ENCODE measurements around the gene TIGD1. TPM values are rescaled to one million over a fixed set of nuclear protein-coding genes. Genes with fewer than 3 reads are reported as not detected.

The TIGD1 gene
- polyA plus RNA-seq, 1 donor (not counting 4 experiments of a cell fraction or from before 2014, with no cell fraction given), result 2.3 TPM

- dilution Hi-C loops (cut with MboI; ENCODE audit: extremely low pct_ligation_motif_present, low sequenced_read_pairs), result no loop called here
- TF ChIP-seq, protein P1, sequence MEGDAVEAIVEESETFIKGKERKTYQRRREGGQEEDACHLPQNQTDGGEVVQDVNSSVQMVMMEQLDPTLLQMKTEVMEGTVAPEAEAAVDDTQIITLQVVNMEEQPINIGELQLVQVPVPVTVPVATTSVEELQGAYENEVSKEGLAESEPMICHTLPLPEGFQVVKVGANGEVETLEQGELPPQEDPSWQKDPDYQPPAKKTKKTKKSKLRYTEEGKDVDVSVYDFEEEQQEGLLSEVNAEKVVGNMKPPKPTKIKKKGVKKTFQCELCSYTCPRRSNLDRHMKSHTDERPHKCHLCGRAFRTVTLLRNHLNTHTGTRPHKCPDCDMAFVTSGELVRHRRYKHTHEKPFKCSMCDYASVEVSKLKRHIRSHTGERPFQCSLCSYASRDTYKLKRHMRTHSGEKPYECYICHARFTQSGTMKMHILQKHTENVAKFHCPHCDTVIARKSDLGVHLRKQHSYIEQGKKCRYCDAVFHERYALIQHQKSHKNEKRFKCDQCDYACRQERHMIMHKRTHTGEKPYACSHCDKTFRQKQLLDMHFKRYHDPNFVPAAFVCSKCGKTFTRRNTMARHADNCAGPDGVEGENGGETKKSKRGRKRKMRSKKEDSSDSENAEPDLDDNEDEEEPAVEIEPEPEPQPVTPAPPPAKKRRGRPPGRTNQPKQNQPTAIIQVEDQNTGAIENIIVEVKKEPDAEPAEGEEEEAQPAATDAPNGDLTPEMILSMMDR (optimal IDR thresholded peaks at IDR 0.05 in 1 of 3, IDR thresholded peaks at IDR 0.05 in 1 of 3, conservative IDR thresholded peaks at IDR 0.05 in 1 of 3; ENCODE audit: extremely low read depth in 1 of 3, insufficient read depth in 2 of 3, low read length in 3 of 3), result no peak
- TF ChIP-seq EZH2 (IDR thresholded peaks at IDR 0.05; ENCODE audit: low read length), result no peak
- Histone ChIP-seq H2AFZ (ENCODE audit: control insufficient read depth, low read length) (no peak overlapping the region), H3K4me2 (ENCODE audit: control insufficient read depth, extremely low read depth, insufficient read depth, low read depth, low read length) (no peak overlapping the region), H3K9ac (ENCODE audit: control insufficient read depth, extremely low read depth, insufficient read depth, low read length) (no peak overlapping the region), H3K79me2 (ENCODE audit: control insufficient read depth, insufficient read depth, low read length) (no peaks in the 10 kb centered on the region), H4K20me1 (ENCODE audit: control insufficient read depth, extremely low read depth, insufficient read depth, low read length) (no peaks in the 10 kb centered on the region), H3K36me3 (ENCODE audit: control insufficient read depth in 2 of 2, extremely low read depth in 1 of 2, insufficient read depth in 2 of 2, low read length in 2 of 2) (no peaks in the 10 kb centered on the region), H3K4me3 (ENCODE audit: control insufficient read depth in 2 of 3, extremely low read depth in 1 of 3, insufficient read depth in 2 of 3, low read depth in 1 of 3, low read length in 3 of 3) (no peak overlapping the region), H3K27ac (ENCODE audit: control insufficient read depth, insufficient read depth, low read length) (no peak overlapping the region), H3K9me3 (ENCODE audit: control insufficient read depth, low read depth, low read length) (no peaks in the 10 kb centered on the region), H3K27me3 (ENCODE audit: control insufficient read depth, extremely low read depth, insufficient read depth, low read length) (no peaks in the 10 kb centered on the region), H3K9me1 (ENCODE audit: control insufficient read depth, extremely low read depth, insufficient read depth, low read length) (peaks cover 3% of the 10 kb centered on the region), H3K4me1 (ENCODE audit: control insufficient read depth, extremely low read depth, insufficient read depth, low read length) (peaks cover 30% of the 10 kb centered on the region)
- FAIRE-seq, result no peak
- no peak for DNase-seq (ENCODE audit: low read depth, low spot score)
These were observed 37.7 kb upstream of the TIGD1 start for GRCh38 chr2:232588031-232588430.

- Histone ChIP-seq H3K36me3 (ENCODE audit: control insufficient read depth in 2 of 2, extremely low read depth in 1 of 2, insufficient read depth in 2 of 2, low read length in 2 of 2) (no peaks in the 10 kb centered on the region), H3K4me2 (ENCODE audit: control insufficient read depth, extremely low read depth, insufficient read depth, low read depth, low read length) (no peak overlapping the region), H3K4me3 (ENCODE audit: control insufficient read depth in 2 of 3, extremely low read depth in 1 of 3, insufficient read depth in 2 of 3, low read depth in 1 of 3, low read length in 3 of 3) (no peak overlapping the region), H3K4me1 (ENCODE audit: control insufficient read depth, extremely low read depth, insufficient read depth, low read length) (peaks cover 26% of the 10 kb centered on the region), H3K9ac (ENCODE audit: control insufficient read depth, extremely low read depth, insufficient read depth, low read length) (no peak overlapping the region), H3K27ac (ENCODE audit: control insufficient read depth, insufficient read depth, low read length) (no peak overlapping the region), H3K79me2 (ENCODE audit: control insufficient read depth, insufficient read depth, low read length) (no peaks in the 10 kb centered on the region), H4K20me1 (ENCODE audit: control insufficient read depth, extremely low read depth, insufficient read depth, low read length) (no peaks in the 10 kb centered on the region), H3K27me3 (ENCODE audit: control insufficient read depth, extremely low read depth, insufficient read depth, low read length) (no peaks in the 10 kb centered on the region), H3K9me1 (ENCODE audit: control insufficient read depth, extremely low read depth, insufficient read depth, low read length) (peaks cover under 1% of the 10 kb centered on the region), H2AFZ (ENCODE audit: control insufficient read depth, low read length) (no peak overlapping the region), H3K9me3 (ENCODE audit: control insufficient read depth, low read depth, low read length) (no peaks in the 10 kb centered on the region)
- FAIRE-seq, result no peak
- dilution Hi-C loops (cut with MboI; ENCODE audit: extremely low pct_ligation_motif_present, low sequenced_read_pairs), result no loop called here
- no peak for TF ChIP-seq EZH2 (IDR thresholded peaks at IDR 0.05; ENCODE audit: low read length)
- TF ChIP-seq, protein P1 (optimal IDR thresholded peaks at IDR 0.05 in 1 of 3, IDR thresholded peaks at IDR 0.05 in 1 of 3, conservative IDR thresholded peaks at IDR 0.05 in 1 of 3; ENCODE audit: extremely low read depth in 1 of 3, insufficient read depth in 2 of 3, low read length in 3 of 3), result no peak
- no peak for DNase-seq (ENCODE audit: low read depth, low spot score)
These were observed 37.2 kb upstream of the TIGD1 start for GRCh38 chr2:232587512-232587911.

All from keratinocyte (primary cell).